Endothelial cell (in vitro differentiated cells): Measurements from ENCODE around the gene ELFN2. TPM values are rescaled to one million over a fixed set of nuclear protein-coding genes. Genes with fewer than 3 reads are reported as not detected.

ENCODE experiments used
- DNase-seq: peaks from one replicate; pipeline ENCODE4 v3.0.0; 2021; ENCODE audit warnings: low spot score
- H3K27ac Mint-ChIP-seq: one replicate; pipeline ENCODE4 v1.8.0; 2021; ENCODE audit warnings: mixed read lengths, inconsistent platforms; ENCODE audit not compliant: unreplicated experiment
- H3K27me3 Mint-ChIP-seq: one replicate; pipeline ENCODE4 v1.8.0; 2021; ENCODE audit warnings: mild to moderate bottlenecking, moderate library complexity, mixed read lengths, inconsistent platforms; ENCODE audit not compliant: unreplicated experiment
- H3K36me3 Mint-ChIP-seq: one replicate; pipeline ENCODE4 v1.8.0; 2021; ENCODE audit warnings: mild to moderate bottlenecking, low read depth, mixed read lengths, inconsistent platforms; ENCODE audit not compliant: unreplicated experiment
- H3K4me1 Mint-ChIP-seq: one replicate; pipeline ENCODE4 v1.8.0; 2021; ENCODE audit warnings: mild to moderate bottlenecking, mixed read lengths, inconsistent platforms; ENCODE audit not compliant: unreplicated experiment
- H3K4me3 Mint-ChIP-seq: one replicate; pipeline ENCODE4 v1.8.0; 2021; ENCODE audit warnings: mild to moderate bottlenecking, mixed read lengths, inconsistent platforms; ENCODE audit not compliant: unreplicated experiment
- H3K9me3 Mint-ChIP-seq: one replicate; pipeline ENCODE4 v1.8.0; 2021; ENCODE audit warnings: mixed read lengths, inconsistent platforms; ENCODE audit not compliant: unreplicated experiment
- total RNA-seq: library from RNA; stranded (reverse); fragmentation: NEBNext Ultra II Directional; extraction: Animal tissue kit (Norgen Biotek cat#: 25700); gene quantifications from one replicate; pipeline ENCODE4 v1.2.1, GENCODE V29; 2021; ENCODE audit not compliant: unreplicated experiment
- TF ChIP-seq, protein P1 (sequence below): fragments of 200-600 bp; sonication (generic); IDR thresholded peaks from one replicate; pipeline ENCODE4 v1.5.0; 2021; ENCODE audit warnings: antibody characterized with exemption; ENCODE audit not compliant: unreplicated experiment

Gene ELFN2
- total RNA-seq, 1 donor from 2014 or later: 1.2 TPM

DNA sequence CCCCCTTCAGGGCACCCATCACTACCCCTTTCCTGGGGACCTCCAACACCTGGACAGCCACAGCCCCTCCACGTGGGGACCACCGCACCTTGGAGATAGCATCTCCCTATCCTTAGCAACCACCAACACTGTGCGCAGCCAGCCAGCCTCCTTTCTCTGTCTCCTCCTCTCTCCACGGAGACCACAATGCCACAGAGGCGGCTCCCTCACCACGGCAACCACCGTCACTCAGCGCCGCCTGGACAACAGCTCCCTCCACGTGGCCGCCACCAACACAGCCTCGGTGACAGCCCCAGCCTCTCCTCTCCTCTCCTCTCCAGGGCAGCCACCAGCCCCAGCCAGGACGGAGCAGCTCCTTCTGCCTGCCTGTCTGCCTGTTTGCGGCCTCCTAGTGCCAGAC lies 10.5 kb downstream of the ELFN2 start:
- DNase-seq: no peak
- Mint-ChIP-seq H3K4me1 (peaks cover 14% of the 10 kb centered on the region), H3K27me3 (peaks cover 30% of the 10 kb centered on the region), H3K36me3 (peaks cover 4% of the 10 kb centered on the region), H3K9me3 (no peaks in the 10 kb centered on the region), H3K27ac (no peak overlapping the region), H3K4me3 (peak overlapping the region; percentile 31)
- TF ChIP-seq, protein P1, sequence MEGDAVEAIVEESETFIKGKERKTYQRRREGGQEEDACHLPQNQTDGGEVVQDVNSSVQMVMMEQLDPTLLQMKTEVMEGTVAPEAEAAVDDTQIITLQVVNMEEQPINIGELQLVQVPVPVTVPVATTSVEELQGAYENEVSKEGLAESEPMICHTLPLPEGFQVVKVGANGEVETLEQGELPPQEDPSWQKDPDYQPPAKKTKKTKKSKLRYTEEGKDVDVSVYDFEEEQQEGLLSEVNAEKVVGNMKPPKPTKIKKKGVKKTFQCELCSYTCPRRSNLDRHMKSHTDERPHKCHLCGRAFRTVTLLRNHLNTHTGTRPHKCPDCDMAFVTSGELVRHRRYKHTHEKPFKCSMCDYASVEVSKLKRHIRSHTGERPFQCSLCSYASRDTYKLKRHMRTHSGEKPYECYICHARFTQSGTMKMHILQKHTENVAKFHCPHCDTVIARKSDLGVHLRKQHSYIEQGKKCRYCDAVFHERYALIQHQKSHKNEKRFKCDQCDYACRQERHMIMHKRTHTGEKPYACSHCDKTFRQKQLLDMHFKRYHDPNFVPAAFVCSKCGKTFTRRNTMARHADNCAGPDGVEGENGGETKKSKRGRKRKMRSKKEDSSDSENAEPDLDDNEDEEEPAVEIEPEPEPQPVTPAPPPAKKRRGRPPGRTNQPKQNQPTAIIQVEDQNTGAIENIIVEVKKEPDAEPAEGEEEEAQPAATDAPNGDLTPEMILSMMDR: no peak

DNA sequence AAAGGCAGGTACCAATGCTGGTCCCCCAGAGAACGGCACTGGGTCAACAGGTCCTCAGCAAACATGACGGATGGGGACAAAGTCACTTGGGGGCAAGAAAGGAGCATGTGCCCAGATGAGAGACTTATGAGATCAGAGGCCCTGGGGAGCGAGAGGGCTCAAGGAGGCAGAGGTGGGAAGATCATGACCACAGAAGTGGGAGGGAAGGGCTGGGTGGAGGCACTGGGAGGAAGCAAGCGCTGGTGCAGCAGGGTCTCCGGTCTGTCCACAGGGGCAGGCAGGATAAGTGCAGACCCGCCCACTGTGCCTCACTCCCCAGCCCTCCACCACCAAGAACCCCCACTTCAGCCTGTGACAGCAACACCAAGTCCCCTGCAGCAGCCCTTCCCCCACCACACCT lies 10.9 kb downstream of the ELFN2 start:
- peaks cover 27% of the 10 kb centered on the region for H3K27me3 Mint-ChIP-seq
- DNase-seq: no peak
- H3K4me1 Mint-ChIP-seq: peaks cover 14% of the 10 kb centered on the region
- no peak overlapping the region for H3K4me3 Mint-ChIP-seq
- H3K27ac Mint-ChIP-seq: no peak overlapping the region
- peaks cover 4% of the 10 kb centered on the region for H3K36me3 Mint-ChIP-seq
- no peaks in the 10 kb centered on the region for H3K9me3 Mint-ChIP-seq
- TF ChIP-seq, protein P1: no peak

DNA sequence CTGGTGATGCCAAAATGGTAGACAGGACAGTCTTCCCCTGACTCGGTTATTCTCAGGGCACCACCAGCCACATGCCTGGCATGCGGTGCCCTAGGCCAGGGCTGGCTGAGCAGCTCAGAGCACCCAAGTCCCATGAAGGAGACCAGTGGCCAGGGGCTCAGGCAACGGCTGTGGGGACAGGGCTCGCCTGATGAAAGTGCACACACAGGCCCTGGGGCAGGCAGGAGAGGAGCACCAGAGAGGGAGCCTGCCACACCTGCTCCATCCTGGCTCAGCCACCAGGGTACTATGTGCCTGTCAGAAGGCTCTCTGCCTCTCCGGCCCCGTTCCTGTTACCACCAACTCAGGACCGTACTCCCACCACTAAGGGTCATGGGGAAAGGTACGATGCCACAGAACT lies 12.1 kb downstream of the ELFN2 start:
- no peaks in the 10 kb centered on the region for H3K36me3 Mint-ChIP-seq
- H3K9me3 Mint-ChIP-seq: no peaks in the 10 kb centered on the region
- peaks cover 10% of the 10 kb centered on the region for H3K4me1 Mint-ChIP-seq
- TF ChIP-seq, protein P1: no peak
- H3K4me3 Mint-ChIP-seq: no peak overlapping the region
- H3K27me3 Mint-ChIP-seq: peaks cover 20% of the 10 kb centered on the region
- DNase-seq: no peak
- no peak overlapping the region for H3K27ac Mint-ChIP-seq

DNA sequence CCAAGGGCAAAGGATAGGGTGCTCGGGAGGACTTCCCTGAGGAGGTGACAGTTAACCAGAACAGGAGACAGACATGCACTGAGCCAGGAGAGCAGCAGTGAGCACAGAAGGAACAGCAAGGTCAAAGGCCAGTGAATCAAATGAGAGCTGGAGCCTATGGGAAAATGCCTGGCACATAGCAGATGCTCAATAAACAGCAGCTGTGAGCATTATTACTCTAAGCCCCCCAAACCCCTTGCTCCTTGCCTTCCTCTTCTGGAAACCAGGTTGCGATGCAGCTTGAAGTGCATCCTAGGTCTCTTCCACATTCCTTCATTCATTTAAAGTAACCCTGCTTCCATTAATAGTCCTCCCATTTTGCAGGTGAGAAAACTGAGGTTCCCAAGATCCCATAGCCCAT lies 13.0 kb downstream of the ELFN2 start:
- Mint-ChIP-seq H3K4me1 (peaks cover 6% of the 10 kb centered on the region), H3K36me3 (no peaks in the 10 kb centered on the region), H3K27me3 (peaks cover 17% of the 10 kb centered on the region), H3K9me3 (no peaks in the 10 kb centered on the region), H3K4me3 (no peak overlapping the region), H3K27ac (no peak overlapping the region)
- TF ChIP-seq, protein P1: no peak
- DNase-seq: no peak

DNA sequence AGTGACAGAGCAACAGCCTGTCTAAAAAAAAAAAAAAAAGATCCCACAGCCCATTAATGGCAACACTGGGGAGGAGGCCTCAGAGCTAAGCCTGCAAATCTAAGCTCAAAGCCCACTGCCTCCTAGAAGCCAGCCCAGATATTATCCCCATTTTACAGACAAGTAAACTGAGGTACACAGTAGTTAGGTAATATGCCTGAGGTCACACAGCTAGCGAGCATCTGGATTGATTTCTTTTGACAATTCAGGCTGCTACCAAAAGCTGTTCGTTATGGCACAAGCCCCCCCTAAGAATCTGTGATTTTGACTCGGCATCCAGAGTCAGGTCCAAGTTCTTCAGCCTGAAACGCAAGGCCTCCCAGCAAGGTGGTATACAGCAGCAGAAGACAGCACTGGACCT lies 13.7 kb downstream of the ELFN2 start:
- peaks cover 11% of the 10 kb centered on the region for H3K27me3 Mint-ChIP-seq
- no peaks in the 10 kb centered on the region for H3K4me1 Mint-ChIP-seq
- H3K9me3 Mint-ChIP-seq: no peaks in the 10 kb centered on the region
- DNase-seq: no peak
- H3K4me3 Mint-ChIP-seq: no peak overlapping the region
- H3K27ac Mint-ChIP-seq: no peak overlapping the region
- H3K36me3 Mint-ChIP-seq: no peaks in the 10 kb centered on the region
- TF ChIP-seq, protein P1: no peak
